Measurements from ENCODE around the gene SMIM11.
"Not testable (repeated sequence)": the region's sequence is repeated elsewhere in the genome, so short reads cannot be mapped to it uniquely, and the experiment has no call there.

Gene SMIM11, protein sequence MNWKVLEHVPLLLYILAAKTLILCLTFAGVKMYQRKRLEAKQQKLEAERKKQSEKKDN

DNA sequence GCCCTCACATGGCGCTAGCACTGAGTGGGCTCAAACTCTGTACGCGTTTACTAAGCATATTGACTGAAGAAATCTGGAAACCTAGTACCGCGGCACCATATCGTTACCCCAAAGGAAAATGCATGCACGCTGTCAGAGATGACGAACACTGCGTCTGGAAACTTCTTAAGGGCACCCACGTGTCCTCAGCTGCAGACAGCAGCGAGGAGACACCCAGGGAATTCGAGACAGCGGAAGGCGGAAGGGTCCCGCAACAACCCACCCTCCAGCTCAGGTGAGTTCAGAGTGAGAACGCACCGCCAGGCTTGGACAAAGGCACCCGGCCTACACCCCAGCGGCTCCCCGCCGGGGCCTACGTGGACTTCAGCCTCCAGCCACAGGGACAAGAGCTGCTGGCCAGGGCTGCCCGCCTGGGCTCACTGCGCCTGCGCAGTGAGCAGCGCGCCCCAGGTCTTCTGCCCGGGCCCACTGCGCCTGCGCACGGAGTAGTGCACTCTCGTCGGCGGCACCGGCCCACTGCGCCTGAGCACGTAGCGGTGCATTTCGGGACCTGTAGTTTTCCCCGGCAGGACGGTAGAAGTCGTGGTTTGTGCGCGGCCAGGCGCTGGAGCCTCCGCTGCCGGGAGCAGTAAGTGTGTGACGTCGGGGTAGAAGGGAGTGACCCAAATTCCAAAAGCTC is at the start of gene SMIM11:
Gene SMIM11, plus strand, starts transcription at position 568 of the 679 bp plus-strand sequence. CDS start 3,998 bp downstream, outside the sequence.
- DNase-seq: not testable (repeated sequence)

DNA sequence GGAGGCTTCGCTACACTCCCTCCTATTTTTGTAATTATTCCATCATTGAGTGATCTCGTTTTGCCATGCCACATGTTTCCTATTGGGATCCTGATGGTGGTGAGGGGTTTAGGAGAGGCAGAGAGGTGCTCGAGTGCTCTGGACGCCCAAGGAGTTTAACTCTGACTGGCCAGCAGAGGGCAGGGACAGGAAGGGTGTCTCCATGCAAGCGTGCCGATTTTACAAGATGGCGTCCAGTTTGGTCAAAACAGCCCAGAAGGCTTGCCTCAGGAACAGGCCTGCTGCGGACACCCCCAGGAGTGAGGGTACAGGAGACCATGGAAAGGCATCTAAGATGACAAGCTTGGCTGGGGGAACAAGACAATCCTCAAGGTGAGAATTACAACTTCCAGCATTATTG is 45.3 kb upstream of the SMIM11 start:
- DNase-seq: no peak

DNA sequence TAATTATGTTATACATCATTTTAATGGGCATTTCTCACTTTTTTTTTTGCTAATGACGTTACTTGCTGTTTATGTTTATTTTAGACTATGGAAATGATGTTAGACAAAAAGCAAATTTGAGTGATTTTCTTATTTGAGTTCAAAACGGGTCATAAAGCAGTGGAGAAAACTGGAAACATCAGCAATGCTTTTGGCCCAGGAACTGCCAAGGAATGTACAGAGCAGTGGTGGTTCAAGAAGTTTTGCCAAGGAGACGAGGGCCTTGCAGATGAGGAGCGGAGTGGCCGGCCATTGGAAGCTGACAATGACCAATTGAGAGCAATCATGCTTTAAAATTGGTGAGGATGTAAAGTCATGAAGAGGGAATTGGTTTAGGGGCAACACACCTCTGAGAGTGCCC is 43.6 kb upstream of the SMIM11 start:
- no peak for DNase-seq

DNA sequence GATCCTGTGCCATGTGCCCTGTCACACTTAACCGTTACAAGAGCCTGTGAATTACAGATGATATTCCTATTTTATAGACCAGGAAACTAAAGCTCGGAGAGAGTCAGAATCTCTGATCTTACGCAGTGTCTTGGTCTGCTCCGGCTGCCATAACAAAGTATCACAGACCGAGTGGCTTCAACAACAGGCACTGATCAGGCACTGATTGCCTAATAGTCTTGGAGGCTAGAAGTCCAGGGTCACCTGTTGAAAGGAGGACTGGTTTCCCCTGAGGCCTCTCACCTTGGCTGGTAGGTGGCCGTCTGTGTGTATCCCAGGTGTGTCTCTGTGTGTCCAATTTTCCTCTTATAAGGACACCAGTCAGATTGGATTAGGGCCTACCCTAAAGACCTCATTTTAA is 43.0 kb upstream of the SMIM11 start:
- no peak for DNase-seq

DNA sequence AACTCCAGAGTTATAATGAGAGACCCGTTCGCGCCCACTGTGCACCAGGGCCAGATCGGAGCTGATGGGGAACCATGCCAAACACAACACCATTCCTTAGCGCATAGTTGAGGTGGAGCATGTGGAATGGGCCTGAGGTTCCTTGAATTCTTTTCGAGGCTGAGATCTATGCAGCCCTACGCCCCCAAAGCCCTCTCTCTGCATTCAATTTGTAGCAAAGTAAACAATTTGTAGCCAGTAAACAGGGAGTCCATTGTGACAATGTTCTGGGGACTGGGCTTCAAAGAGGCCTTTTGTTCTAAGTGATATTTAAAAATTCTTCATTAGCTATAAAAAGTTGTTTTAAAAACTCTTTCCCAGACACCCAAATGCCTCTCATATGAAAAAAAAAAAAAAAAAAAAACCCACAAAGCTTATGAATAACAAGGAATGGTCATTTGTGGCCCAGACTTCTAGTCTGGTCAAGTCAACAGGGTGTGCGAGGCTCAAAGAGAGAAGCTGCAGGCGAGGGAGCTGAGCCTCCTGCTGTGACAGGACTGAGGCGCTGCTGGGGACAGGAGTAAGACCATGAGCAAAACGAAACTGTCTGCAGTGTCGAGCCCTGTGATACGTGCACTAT is 42.1 kb upstream of the SMIM11 start:
- DNase-seq: no peak

DNA sequence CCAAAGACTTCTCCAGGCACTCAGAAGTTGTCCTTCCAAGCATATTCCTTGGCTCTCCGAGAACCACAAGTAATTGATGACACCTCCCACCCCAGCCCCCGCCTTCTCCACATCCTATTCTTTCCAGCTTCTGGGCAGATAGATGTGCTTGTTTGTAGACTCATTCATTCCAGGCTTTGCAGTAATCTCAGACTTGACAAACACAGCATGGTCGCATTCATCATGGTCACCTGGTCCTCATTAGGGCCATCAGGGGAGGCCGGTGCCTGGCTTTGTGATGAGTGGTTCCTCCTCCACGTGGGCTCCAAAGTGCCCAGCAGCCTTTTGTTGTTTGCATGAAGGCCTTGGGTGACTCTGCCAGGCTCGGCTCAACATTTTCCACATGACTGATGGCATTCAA is 40.0 kb upstream of the SMIM11 start:
- no peak for DNase-seq

DNA sequence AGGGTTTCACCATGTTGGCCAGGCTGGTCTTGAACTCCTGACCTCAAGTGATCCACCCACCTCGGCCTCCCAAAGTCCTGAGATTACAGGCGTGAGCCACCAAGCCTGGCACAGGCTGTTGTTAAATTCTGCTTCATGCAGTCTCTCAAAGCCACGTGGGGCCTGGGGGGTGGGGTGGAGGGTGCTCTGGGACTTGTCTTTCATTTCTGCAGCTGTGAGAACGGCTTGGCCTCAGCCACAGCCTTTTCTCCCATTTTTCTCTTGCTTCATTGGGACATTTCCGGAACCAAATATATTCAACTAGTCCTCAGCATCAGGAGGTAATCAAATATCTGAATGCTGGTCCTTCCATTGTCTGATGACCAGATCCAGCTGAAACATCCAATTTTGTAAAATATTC is 39.1 kb upstream of the SMIM11 start:
- DNase-seq: no peak

DNA sequence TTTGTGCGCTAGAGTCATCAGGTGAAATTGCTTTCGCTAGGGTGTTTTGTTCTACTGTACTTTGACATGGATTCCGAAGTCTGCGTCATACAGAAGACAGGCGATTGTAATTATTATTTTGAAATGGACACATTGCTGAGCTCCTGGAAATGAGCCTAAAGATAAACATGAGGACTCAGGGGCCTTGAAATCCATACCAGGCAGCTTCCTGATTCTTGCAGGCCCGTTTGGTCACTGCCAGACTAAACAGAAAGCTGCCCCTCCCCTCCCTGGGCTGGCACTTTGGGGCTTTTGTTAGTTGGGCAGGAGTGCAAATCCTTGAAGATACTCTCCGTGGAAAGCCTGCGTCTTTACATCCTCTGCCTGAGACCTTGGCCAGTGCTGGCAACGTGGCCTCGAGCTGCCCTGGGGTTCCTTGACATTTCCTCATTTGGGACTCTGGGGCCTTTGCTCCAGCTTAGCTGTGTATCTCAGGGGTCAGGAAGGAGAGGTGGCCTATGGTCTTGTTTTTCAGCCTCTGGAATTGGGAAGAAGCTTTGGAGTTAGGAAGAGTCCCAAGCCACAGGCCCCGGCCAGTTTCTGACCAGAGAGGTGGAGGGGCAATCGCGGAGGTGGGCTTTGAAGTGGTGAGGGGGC is 38.4 kb upstream of the SMIM11 start:
- no peak for DNase-seq

DNA sequence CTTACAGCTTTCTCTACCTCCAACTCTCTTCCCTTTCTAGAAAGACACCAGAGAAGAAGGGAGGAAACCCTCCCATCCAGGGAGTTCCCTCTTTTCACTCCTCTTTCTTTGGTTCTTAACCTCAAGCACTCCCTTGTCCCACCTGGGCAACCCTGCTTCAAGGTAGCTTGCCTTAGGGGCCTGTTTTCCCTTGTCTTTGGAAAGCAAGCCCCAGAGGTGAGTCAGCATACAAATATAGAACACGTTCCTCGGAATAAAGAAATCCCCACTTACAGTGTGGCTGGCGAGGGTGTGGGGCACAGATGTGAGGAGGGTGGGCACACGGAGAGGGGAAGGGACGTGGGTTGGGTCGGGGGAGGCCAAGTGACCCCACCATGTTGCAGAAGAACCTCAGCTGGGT is 37.6 kb upstream of the SMIM11 start:
- no peak for DNase-seq

DNA sequence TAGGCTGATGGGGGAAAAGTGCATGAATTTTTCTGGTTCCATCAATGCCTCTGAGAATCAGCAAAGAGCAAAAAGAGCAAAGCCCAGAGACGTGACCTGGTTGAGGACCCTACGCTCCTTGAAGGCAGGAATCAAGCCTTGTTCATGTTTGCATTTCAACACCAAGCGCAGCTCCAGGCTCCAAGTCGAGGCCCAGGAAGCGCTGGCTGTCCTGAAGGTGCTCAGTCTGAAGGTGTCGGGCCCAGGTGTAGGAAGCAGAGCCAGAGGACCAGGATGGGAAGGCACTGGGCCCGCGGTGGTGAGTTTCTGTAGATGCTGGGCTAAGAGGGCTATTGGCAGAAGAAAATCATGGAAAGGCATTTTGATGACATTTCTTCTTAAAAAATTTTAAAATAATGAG is 37.1 kb upstream of the SMIM11 start:
- DNase-seq: no peak

DNA sequence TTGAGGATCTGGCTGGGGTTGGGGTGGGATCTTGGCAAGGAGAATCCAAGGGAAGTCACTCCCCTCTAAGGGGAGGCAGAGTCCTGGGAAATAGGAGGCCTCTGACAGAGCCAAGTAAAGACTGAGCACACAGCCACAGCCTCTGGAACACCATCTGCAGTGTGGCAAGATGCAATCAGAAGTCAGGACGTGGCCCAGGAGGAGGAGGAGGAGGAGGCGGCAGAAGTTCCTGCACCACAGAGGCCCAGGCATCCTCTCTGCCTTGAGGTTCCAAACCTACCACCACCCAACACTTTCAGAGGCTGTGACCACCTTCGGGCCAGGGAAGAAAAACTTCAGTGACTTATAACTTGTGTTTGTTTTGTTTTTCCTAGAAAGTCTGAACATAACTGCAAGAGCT is 35.2 kb upstream of the SMIM11 start:
- DNase-seq: no peak

DNA sequence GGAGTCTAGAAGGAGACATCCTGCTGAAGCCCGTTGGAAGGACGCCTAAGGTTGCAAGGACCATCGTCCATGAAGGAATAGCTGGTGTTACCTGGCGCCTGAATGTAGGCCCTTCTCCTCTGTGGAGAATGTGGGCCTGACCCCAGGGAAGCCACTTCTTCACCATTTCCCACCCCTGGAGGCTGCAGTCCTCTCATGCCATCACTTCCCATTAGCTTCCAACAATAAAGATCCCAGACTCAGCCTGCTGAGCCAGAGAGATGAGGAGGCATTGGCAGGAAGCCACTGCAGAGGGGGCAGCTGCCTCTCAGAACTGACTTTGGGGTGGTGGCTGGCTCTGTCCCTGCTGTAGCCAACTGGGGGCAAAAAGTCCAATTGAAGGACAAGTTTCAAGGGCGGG is 32.8 kb upstream of the SMIM11 start:
- no peak for DNase-seq

DNA sequence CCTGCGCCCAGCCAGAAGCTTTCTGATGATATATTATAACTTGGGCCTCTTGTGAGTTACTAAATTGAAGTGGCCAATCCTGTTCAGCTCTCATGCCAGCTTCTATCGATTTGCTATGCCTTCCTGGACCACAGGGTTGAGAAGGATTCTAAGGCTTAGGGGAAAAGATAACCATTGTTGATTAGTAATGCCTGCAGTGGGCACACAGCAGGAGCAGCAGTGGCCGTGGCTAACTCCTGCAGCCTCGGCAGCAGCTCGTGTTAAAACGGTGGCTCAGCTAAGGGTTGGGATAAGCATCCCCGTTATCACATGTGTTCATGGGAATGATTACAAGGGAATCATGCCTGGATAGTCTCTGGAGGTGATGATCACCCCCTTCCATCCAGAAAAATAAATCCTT is 32.0 kb upstream of the SMIM11 start:
- DNase-seq: no peak

DNA sequence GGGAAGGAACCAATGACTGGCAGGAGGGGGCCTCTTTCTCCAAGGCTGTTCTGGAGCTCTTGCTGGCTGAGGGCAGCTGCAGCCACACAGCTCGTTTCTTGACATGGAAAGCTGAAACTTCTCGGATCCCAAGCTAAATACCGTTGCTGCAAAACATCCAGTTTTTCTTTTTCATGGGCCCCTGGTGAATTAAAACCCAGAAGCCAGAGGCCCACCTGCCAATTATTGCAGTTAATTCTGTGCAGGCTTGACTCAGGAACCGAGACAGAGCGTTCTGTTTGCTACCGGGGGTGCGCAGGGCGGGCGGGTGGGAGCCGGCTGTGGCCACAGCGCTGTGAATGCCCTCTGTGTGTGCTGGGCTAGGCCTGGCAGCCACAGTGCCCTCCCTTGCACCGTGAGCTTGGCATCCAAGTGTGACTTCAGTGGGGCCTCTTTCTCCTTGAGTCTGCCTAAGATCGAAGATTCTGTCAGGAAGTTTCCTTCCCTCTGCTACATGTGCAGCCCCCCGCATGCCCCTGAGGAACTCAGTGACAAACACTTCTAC is 31.4 kb upstream of the SMIM11 start:
- DNase-seq: no peak

DNA sequence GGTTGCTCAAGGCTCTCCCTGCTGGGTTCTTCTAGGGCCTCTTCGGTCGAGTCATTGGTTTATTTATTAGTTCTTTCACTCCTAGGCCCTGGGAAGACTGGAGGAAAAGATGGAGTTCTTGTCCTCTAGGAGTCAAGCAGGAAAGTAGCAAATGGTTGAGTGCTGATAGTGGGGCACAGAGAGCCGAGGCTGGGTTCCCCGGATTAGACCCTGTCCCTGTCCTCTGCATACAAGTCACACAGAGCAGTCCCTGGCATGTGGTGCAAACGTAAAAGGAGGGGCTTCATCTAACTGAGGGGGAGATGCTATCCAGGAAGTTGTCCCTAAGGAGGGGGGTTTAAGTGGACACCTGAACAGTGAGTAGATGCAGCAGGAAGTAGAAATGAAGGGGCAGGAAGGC is 30.7 kb upstream of the SMIM11 start:
- no peak for DNase-seq

DNA sequence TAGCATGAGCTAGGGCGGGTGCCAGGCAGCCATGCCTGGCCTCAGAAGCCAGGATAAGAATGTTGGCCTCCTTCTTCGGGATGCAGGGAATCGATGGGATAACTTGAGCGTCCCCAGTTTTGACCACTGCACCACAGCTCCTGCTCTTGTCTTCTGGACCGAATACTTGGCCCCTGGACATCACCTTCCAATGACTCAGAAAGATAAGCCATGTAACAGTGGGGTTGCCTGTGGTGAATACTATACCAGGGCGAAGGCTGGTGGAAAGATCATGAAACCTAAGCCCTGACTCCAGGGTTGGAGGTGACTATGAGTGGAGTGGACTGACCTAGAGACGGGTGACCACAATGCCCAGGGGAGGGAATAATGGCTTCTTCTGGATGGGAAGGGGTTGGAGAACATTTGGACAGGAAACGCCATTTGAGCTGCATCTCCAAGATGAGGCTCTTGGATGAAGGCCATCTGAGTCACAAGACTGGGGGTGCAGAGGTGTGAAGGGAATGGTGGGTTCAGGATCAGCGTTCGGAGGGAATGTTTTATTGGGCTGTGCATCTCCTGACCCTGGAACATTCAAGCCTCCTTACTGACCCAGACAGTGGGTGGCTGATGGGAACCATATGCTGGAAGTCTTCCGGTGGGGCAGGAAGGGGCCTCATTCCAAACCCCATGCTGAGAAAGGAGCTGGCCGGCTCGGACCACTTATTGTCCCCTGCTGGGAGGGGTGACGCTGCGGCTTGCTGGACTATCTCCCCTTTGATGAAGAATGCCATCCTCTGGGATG is 30.0 kb upstream of the SMIM11 start:
- DNase-seq: no peak

DNA sequence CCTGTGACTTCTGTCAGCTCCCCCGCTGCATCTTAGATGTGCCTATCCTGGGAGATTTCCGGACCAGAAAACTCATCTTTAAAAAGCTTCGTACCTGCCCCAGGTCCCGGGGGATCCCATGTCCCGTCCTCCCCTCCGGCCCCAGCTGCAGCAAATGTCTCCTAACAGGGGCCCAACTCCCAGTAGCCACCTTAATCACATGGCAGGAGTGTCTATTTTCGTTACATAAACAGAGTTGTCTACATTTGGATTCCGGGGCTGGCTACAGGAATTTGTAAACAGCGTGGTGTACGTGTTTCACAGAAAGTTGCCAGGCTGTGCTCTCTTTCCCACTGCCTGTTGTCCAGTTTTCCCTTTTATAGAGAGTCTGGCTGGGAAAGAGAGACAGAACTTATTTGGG is 29.4 kb upstream of the SMIM11 start:
- DNase-seq: no peak

DNA sequence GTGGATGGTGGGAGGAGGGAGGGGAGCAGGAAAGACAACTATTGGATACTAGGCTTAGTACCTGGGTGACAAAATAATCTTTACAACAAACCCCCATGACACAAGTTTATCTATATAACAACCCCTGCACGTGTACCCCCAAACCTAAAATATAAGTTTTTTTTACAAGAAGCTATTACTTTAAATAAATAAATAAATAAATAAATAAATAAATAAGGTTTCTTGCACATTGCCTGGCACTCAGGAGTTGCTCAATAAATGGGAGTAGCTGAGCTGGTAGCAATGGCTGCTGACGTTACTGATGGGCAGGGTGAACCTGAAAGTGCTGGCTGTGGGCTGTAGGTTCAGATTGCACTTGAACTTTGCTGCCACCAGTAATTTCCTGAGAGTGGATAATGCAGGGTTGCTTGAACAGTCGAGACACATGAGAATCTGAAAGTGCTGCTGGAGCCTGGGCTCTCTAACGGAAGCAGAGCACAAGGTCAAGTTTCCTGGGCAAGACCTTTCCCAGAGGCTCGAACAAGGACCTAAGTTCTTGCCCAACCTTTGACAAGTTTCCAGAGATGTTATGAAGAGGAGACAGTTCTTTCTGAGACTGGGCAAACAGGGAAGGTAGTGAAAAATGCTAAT is 26.3 kb upstream of the SMIM11 start:
- no peak for DNase-seq

DNA sequence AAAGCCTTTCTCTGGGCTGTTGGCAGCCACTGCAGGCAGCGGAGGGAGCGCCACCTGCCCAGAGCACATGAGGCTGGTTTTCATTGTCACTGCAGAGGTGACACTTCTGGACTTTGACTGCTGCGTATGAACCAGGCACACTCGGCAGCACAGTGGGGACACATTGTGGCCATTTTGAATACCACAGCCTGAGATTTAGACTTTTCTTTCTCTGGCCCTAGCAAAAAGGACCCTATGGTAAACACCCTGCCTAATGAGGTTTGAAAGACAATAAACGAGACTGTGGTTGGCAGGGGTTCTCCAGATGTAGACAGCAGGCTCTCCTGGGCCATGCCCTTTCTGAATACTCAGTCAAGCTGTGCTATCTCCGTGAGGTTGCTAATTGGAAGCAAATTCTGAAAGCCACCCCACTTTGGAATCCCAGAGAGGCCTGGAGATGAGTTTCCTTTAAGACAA is 23.5 kb upstream of the SMIM11 start:
- no peak for DNase-seq

DNA sequence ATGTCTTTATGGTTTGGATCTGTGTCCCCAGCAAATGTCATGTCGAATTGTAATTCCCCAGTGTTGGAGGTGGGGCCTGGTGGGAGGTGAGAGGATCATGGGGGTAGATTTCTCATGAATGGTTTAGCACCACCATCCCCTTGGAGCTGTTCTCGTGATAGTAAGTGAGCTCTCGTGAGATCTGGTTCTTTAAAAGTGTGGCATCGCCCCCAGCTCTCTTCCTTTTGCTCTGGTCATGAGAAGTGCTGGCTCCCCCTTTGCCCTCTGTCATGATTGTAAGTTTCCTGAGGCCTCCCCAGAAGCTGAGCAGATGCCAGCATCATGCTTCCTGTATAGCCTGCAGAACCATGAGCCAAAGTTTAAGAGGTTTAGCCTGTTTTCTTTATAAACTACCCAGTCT is 22.8 kb upstream of the SMIM11 start:
- DNase-seq: no peak

DNA sequence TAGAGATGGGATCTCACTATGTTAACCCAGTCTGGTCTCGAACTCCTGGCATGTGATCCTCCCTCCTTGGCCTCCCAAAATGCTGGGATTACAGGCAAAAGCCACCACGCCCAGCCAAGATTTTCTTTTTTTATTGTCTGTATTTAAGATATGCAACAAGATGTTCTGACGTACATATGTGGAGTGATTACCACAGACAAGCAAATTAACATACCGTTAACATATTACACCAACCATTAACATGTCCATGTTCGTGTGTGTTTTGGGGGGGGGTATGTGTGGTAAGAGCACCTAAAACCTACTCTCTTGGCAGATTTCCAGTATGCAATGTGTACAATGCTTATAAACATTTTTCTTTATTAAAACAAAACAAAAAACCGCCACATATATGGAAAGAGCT is 22.1 kb upstream of the SMIM11 start:
- DNase-seq: no peak

DNA sequence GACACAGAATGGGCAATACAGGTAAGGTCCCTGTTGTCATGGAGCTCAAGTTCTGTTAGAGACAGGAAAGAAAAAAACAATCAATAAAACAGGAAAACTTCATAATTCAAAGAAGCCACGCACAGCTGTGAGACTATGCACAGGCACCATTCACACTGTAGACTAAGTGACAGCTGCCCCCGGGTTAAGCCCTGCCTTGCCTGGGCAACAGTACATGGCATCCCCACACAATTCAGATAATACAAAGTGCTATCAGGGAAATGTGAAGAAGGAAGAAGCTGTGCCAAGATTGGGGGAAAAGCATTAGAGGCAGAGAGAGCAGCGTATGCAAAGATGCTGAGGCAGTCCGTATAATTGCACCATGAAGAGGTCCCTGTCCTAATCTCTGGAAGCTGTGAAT is 20.5 kb upstream of the SMIM11 start:
- no peak for DNase-seq

DNA sequence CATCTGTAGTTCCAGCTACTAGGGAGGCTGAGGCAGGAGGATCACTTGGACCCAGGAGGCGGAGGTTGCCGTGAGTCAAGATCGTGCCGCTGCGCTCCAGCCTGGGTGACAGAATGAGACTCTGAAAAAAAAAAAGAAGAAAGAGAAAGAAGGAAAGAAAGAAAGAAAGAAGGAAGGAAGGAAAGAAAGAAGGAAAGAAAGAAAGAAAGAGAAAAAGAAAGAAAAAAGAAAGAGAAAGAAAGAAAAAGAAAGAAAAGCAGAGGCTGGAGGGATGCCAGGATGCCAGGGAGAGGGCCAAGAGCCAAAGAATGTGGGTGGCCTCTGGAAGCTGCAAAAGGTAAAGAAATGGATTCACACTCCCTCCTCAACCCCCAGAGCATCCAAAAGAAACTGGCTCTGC is 19.7 kb upstream of the SMIM11 start:
- no peak for DNase-seq

All from activated effector memory CD4-positive, alpha-beta T cell treated with Interleukin-2 at 50 U/mL for 16 hours (primary cell).